T-helper 1 cell treated with Interleukin-12 subunit alpha and Interleukin-12 subunit beta and Interleukin-4 antibody, amounts not matched to agents 30 ng/mL and 1 ng/mL, for 36 hours (primary cell): ENCODE results near the gene CYP11A1. TPM values are rescaled to one million over a fixed set of nuclear protein-coding genes. Genes with fewer than 3 reads are reported as not detected.

Source experiments
- total RNA-seq: library from RNA; stranded (reverse); gene quantifications from 2 replicates; pipeline ENCODE4 v1.2.3, GENCODE V29; 2022

Gene CYP11A1
- total RNA-seq, 1 donor from 2014 or later: not detected

Other genes with a start within 250 kb of the CYP11A1 start
- not detected in 2 replicates for gene ISLR2, start 237.1 kb downstream of the CYP11A1 start, total RNA-seq
- gene ISLR, start 193.9 kb downstream of the CYP11A1 start, total RNA-seq: not detected in 2 replicates
- 0.17 TPM in 1 of 2 replicates, not detected in the other for gene STRA6, start 164.9 kb downstream of the CYP11A1 start, total RNA-seq
- not detected in 2 replicates for gene CCDC33, start 131.3 kb downstream of the CYP11A1 start, total RNA-seq
- gene SEMA7A, start 66.3 kb upstream of the CYP11A1 start, total RNA-seq: 27.7 and 30.5 TPM in 2 replicates
- gene UBL7, start 93.5 kb upstream of the CYP11A1 start, total RNA-seq: 43.0 and 46.1 TPM in 2 replicates
- 46.7 and 47.2 TPM in 2 replicates for gene ARID3B, start 173.6 kb upstream of the CYP11A1 start, total RNA-seq
- gene CLK3, start 248.2 kb upstream of the CYP11A1 start, total RNA-seq: 102 and 109 TPM in 2 replicates